AG09319 (cell line): Measurements from ENCODE around the gene EDRF1.

ENCODE experiments used
- DNase-seq: peaks from one replicate; pipeline ENCODE4 v3.0.0-alpha.2; 2010; ENCODE audit warnings: low read depth; ENCODE audit errors: extremely low read depth
- TF ChIP-seq, protein P1 (sequence below): IDR thresholded peaks from 2 replicates; pipeline ENCODE4 v1.5.1; 2011; ENCODE audit warnings: low read depth, mild to moderate bottlenecking, inconsistent platforms, low read length, moderate library complexity

EDRF1 gene

DNA sequence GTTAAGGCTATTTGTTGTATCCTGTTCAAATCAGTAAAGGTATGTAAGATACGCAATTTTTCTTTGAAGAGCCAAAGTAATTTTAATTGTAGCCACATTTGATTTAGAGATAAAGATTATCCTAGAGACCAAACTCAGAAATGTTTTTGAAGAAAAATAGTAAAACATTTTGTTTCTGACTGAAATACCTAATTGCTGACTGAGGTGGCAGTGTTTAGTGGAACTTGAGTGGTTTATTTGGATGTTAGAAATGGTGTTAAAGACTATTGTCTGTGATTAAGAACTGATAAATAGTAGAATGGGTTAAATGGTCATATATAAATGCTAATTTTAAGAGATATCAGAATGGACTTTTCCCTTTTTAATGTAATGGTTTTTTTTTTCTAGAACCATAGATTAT is 15.3 kb downstream of the EDRF1 start:
- TF ChIP-seq, protein P1, sequence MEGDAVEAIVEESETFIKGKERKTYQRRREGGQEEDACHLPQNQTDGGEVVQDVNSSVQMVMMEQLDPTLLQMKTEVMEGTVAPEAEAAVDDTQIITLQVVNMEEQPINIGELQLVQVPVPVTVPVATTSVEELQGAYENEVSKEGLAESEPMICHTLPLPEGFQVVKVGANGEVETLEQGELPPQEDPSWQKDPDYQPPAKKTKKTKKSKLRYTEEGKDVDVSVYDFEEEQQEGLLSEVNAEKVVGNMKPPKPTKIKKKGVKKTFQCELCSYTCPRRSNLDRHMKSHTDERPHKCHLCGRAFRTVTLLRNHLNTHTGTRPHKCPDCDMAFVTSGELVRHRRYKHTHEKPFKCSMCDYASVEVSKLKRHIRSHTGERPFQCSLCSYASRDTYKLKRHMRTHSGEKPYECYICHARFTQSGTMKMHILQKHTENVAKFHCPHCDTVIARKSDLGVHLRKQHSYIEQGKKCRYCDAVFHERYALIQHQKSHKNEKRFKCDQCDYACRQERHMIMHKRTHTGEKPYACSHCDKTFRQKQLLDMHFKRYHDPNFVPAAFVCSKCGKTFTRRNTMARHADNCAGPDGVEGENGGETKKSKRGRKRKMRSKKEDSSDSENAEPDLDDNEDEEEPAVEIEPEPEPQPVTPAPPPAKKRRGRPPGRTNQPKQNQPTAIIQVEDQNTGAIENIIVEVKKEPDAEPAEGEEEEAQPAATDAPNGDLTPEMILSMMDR, result no peak
- no peak for DNase-seq

DNA sequence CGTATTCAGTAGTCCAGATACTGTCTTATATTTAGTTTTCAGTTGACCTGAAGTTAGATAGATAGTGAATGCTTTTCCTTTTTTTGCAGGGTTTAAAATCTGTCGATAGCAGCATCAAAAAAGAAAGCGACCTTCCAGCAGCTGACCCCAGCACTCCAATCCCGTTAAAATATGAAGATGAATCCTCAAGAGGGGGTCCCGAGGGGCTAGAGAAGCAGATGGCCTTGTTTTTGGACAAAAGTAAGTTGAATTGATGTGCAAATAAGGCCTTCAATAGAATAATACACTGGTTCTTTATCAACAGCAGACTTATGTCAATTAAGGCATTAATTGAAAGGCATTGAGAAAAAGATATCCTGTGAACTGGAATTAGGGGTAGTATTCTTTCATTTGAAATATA is 18.7 kb downstream of the EDRF1 start:
- no peak for DNase-seq
- TF ChIP-seq, protein P1, result no peak

DNA sequence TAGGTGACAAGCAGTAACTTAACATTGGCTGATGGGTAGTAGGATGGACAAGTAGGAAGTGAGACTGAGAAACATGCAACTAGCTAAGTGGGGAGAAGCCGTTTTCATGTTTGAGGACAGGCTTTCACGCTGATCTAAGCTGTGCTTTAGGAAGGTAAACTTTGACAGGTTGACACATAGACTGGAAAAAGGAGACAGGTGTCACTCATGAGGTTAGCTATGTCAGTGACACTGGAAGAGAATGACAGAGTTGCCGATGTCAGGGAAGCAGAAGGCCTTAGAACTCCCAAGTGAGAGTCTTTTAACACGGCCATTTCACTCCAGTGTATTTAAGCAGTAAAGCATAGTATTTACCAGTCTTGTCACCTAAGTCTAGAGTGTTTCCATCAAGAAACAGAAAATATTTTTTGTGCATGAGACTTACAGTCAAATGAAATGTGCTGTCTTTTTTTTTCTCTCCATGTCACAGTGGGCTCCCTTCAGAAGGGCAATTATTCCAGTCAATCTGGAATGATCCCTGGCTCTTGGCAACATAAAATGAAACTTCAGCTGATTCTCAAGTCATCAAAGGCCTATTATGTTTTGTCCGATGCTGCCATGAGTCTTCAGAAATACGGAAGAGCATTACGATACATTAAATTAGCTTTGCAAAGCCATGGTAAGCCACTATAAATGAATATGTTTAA is 20.6 kb downstream of the EDRF1 start:
- TF ChIP-seq, protein P1, result no peak
- no peak for DNase-seq

- DNase-seq, result no peak
- TF ChIP-seq, protein P1, result no peak; the same call in 1 of the 2 replicates
These were observed 23.0 kb downstream of the EDRF1 start for GRCh38 chr10:125742465-125742864.

DNA sequence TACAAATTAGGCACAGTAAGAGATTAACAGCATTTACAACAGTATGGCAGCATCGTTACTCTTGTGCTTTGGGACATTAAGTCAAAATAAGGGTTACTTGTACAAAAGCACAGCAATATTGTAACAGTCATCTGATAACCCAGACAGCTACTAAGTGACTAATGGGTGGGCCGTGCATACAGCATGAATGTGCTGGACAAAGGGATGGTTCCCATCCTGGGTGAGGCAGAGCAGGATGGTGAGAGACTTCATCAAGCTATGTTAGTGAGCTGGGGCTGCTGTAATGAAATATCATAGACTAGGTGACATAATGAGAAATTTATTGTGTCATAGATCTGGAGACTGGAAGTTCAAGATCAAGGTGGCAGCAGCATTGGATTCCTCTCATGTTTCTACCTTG is 25.4 kb downstream of the EDRF1 start:
- TF ChIP-seq, protein P1, result no peak
- DNase-seq, result no peak

DNA sequence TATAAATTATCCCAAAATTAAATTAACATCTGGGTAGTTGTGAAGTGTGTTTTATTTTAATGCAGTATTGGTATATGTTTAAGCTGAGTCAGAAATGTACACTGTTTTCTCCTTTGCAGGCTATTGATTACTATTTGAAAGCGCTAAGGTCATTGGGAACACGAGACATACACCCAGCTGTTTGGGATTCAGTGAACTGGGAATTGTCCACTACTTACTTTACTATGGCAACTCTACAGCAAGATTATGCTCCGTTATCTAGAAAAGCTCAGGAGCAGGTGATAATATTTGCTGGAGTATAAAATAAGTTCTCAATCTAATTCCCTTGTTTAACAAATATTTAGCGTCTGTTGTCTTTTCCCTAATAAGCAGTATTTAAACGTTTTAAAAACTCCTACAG is 27.9 kb downstream of the EDRF1 start:
- DNase-seq, result no peak
- TF ChIP-seq, protein P1, result no peak

GRCh38 chr10:125756196-125756595 is 36.7 kb downstream of the EDRF1 start:
- DNase-seq, result no peak
- TF ChIP-seq, protein P1, result no peak
